LNCAP (cell line): ENCODE measurements around the gene HOXB3.

Experiments
- CTCF ChIP-seq: fragments of 450-650 bp; IDR thresholded peaks from 2 replicates; pipeline ENCODE4 v1.5.1; 2017; ENCODE audit warnings: mild to moderate bottlenecking

HOXB3 gene

GRCh38 chr17:48519427-48519826, 70.6 kb downstream of the HOXB3 start:
- TF ChIP-seq CTCF = no peak

DNA sequence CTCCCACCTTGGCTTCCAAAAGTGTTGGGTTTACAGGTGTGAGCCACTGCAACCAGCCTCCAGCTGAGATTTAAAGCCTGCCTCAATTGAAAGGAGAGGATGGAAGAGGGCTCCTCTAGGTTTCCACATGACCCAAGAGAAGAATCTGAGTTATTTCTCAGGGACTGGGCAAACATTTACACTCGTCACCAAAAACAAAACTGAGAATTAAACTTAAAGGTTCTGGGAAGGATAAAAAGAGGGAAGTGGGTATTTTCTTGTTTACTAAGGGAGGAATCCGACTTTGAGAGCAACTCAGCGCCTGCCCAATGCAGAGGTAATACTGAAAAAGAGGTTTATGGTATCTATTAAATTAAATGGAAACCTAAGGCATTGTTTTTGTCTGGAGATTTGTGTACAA, 72.6 kb downstream of the HOXB3 start:
- no peak for TF ChIP-seq CTCF

- no peak for TF ChIP-seq CTCF
These were observed 73.8 kb downstream of the HOXB3 start for GRCh38 chr17:48515925-48516900.

DNA sequence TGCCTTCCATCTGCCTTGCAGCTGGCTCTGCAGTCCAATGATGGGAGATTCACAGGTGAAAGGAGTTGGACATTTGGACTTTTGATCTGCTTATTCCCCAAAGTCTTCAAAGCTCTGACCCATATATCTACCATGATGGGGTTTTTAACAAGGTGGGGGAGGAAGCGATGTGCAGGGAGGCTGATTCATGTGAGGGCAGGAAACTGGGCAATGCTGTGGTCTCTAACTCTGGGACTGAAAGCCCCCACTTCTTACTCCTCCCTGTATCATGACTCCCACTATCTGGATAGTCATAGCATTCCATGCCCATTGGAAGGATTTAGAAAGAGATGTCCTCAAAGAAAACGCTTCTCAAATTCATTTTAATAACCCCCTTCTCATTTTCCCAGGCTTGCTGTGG, 75.6 kb downstream of the HOXB3 start:
- TF ChIP-seq CTCF = no peak

DNA sequence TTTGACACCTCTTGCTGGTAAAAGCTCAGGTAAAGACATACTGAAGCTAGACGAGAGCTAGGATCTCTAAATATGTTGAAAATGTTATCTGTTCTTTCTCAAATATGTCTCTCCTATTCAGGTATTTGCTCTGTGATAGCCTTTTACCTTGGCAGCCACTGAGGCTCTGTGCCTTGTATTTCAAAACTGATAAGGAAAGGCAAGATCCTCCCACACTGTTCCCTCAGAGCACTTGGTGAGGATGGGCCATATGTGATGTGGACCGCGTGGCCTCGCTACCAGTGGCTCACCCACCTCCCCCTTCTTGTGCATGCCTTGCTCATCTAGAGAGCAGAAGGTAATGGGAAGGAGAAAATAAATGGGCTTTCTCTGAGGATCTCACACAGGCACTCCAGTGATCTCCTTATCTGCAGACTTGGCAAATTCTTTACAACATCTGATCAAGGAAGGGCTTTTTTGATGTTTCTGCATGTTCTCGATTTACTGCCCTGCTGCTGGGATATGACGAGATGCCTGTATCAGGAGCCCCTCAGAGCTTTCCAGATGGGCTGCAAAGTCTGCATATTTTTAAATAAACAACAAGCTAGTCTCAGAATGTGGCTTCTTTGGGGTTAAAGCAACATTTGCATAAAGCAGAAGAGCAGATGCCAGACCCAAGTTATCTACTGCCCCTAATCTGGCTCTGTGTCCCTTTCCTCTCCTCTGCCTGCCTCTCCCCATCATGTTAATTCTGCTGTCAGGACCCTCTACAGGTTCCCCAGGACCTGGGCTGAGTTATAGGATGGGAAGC, 76.2 kb downstream of the HOXB3 start:
- no peak for TF ChIP-seq CTCF

DNA sequence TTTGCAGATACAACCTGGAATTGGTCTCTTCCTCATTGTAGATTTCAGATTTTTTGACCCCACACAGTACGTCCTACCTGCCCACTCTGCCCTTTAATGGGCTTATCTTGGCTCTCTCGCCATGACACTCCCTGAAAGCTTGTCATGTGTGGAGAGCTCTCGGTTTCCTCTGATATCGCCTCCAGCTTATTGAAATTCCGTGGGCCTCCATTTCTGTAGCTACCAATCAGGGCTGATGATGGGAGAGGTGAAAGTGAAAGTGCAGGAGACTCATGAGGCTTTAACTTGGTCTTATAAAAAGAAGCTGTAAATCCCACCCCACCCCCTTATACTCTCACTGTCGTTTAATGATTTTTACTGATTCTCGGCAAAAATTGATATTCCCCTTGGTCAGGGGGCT, 76.9 kb downstream of the HOXB3 start:
- TF ChIP-seq CTCF = no peak

GRCh38 chr17:48510761-48511604, 79.1 kb downstream of the HOXB3 start:
- TF ChIP-seq CTCF = no peak
